Tibial artery (tissue), 4 donors: Measurements from ENCODE around the gene FAHD1.
A peak's percentile ranks its signal among the peaks of the same experiment; 100 is the strongest.

Source experiments
- DNase-seq, 2 donors: peaks; one replicate each; pipeline ENCODE4 v3.0.0-alpha.2; 2019
- H3K27ac ChIP-seq, 2 donors: fragments of 200-600 bp; sonication (generic) in 1 of 2; 1 replicate in 1 of 2; 2 replicates in 1 of 2; pipeline ENCODE4 v1.5.1; 2018 to 2019; ENCODE audit warnings: mild to moderate bottlenecking in 1 of 2
- H3K27me3 ChIP-seq, 2 donors: fragments of 200-600 bp; sonication (generic) in 1 of 2; one replicate each; pipeline versions ENCODE4 v1.5.1 to v1.6.0; 2016 to 2019
- H3K36me3 ChIP-seq, 3 donors: fragments of 200-600 bp; sonication (generic) in 2 of 3; one replicate each; pipeline ENCODE4 v1.5.1; 2016 to 2019; ENCODE audit warnings: mild to moderate bottlenecking in 2 of 3
- H3K4me1 ChIP-seq, 4 donors: fragments of 200-600 bp; sonication (generic) in 2 of 4; 1 replicate in 3 of 4; 2 replicates in 1 of 4; pipeline ENCODE4 v1.5.1; 2016 to 2019
- H3K4me3 ChIP-seq, 2 donors: fragments of 200-600 bp; sonication (generic) in 1 of 2; 1 replicate in 1 of 2; 2 replicates in 1 of 2; pipeline ENCODE4 v1.5.1; 2018 to 2019; ENCODE audit warnings: mild to moderate bottlenecking in 2 of 2
- H3K9me3 ChIP-seq, 3 donors: fragments of 200-600 bp; sonication (generic) in 1 of 3; one replicate each; pipeline ENCODE4 v1.5.1; 2016 to 2019
- intact Hi-C: fragments of 100-400 bp; cut with DNase I; formaldehyde crosslinking; loops from one replicate; pipeline ENCODE4 v1.15.0; 2023; ENCODE audit warnings: low total_unique reads
- TF ChIP-seq, protein P1 (sequence below), 2 experiments: fragments of 200-600 bp in 1 of 2; fragments of 450-650 bp in 1 of 2; IDR thresholded peaks; one replicate each; pipeline ENCODE4 v1.5.1; 2017 to 2019; ENCODE audit warnings: antibody characterized with exemption in 2 of 2, mild to moderate bottlenecking in 1 of 2, moderate library complexity in 1 of 2

Gene FAHD1

DNA sequence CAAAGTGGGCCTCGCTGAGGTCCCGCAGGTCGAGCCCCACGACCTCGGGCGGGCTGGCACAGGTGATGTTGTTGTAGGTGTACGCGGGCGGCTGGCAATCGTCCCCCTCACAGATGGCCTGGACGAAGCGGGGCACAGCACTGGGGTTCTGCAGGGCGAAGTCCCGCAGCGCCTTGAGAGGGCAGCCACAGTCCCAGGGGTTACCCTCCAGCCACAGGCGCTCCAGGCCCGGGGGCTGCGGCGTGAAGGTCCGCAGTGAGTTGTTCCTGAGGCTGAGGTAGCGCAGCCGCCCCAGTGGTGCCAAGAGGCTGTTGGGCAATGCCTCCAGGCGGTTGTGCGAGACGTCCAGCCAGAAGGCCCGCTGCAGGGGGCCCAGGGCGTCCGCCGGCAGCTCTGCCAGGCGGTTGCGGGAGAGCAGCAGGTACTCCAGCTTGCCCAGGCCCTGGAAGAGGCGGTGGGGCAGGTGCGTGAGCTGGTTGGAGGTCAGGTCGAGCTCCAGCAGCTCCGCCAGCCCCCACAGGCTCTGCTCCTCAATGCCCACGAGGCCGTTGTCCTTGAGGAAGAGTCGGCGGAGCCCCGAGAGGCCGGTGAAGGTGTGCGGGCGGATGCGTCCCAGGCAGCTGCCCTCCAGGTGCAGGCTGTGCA is 36.3 kb upstream of the FAHD1 start:
- no peaks in the 10 kb centered on the region for H3K9me3 ChIP-seq
- peak in 1 of 2 donors; percentile 59 for DNase-seq
- no peaks in the 10 kb centered on the region for H3K27me3 ChIP-seq
- peaks cover 15 to 72% (median 44%) of the 10 kb centered on the region in 3 donors for H3K36me3 ChIP-seq
- intact Hi-C loops, result no loop called here
- H3K4me3 ChIP-seq, result no peak overlapping the region
- TF ChIP-seq, protein P1, sequence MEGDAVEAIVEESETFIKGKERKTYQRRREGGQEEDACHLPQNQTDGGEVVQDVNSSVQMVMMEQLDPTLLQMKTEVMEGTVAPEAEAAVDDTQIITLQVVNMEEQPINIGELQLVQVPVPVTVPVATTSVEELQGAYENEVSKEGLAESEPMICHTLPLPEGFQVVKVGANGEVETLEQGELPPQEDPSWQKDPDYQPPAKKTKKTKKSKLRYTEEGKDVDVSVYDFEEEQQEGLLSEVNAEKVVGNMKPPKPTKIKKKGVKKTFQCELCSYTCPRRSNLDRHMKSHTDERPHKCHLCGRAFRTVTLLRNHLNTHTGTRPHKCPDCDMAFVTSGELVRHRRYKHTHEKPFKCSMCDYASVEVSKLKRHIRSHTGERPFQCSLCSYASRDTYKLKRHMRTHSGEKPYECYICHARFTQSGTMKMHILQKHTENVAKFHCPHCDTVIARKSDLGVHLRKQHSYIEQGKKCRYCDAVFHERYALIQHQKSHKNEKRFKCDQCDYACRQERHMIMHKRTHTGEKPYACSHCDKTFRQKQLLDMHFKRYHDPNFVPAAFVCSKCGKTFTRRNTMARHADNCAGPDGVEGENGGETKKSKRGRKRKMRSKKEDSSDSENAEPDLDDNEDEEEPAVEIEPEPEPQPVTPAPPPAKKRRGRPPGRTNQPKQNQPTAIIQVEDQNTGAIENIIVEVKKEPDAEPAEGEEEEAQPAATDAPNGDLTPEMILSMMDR (IDR thresholded peaks at IDR 0.05), result no peak
- H3K27ac ChIP-seq, result no peak overlapping the region
- H3K4me1 ChIP-seq, result peaks cover 0 to 27% (median 2%) of the 10 kb centered on the region in 4 donors

DNA sequence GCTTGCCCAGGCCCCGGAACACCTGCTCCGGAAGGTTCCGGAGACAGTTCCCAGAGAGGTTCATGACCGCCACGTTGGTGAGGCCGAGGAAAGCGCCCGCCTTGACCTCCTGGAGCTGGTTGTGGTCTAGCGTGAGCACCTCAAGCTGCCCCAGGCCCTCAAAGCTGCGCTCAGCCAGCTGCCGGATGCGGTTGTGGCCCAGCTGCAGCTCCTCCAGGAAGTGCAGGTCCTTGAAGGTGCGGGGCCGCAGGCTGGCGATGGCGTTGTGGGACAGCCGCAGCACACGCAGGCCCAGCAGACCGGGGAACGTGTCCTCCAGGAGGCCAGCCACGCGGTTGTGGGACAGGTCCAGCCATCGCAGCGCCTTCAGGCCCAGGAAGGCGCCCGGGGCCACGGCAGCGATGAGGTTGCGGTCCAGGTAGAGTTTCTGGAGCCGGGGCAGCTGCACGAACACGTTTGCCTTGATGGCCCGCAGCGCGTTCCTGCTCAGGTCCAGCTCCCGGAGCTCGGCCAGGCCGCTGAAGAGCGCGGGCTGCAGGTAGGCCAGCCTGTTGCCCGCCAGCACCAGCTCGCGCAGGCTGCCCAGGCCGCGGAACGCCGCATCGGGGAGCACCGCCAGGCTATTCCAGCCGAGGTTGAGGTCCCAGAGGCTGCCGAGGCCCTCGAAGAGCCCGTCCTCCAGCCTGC is 35.6 kb upstream of the FAHD1 start:
- H3K27me3 ChIP-seq, result no peaks in the 10 kb centered on the region
- H3K4me3 ChIP-seq, result no peak overlapping the region
- peaks cover 15 to 66% (median 43%) of the 10 kb centered on the region in 3 donors for H3K36me3 ChIP-seq
- no peaks in the 10 kb centered on the region for H3K9me3 ChIP-seq
- no peak overlapping the region for H3K27ac ChIP-seq
- intact Hi-C loops, result no loop called here
- H3K4me1 ChIP-seq, result peaks cover 0 to 20% (median 0%) of the 10 kb centered on the region in 4 donors
- no peak for DNase-seq
- TF ChIP-seq, protein P1 (IDR thresholded peaks at IDR 0.05), result no peak

DNA sequence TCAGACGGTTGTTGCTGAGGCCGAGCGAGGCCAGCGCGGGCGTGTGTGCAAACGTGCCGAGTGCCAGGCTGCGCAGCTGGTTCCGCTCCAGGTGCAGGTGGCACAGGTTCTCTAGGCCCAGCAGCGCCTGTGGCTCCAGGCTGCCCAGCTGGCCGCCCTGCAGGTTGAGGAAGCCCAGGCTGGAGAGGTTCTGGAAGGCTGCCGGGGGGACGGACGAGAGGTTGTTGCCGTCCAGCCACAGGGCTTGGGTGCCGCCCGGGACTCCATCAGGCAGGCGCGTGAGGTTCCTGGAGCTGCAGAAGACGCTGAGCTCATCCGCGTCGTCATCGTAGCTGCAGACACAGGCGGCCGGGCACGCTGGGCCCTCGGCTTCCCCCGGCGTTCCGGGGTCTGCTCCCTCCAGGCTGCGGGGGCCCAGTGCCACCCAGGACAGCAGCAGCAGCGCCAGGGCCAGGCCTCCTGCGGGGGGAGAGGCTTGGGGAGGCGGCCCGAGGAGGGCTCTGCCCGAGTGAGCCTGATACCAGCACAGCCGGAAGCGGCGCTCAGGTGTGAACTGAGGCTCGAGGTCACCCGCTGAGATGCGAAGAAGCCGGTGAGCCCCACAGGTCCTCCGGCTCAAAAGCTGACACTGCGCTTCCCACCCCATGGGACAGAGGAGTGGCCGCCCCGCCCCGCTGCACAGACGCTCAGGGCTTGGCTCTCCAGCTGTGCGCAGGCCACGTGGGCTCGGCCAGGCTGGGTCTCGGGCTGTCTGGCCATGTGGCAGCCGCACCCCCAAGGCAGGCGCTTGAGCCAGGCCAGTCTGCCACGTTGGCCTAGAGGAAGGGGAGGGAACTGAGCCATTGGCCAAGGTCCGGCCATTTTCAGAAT is 34.8 kb upstream of the FAHD1 start:
- no peak overlapping the region for H3K4me3 ChIP-seq
- H3K4me1 ChIP-seq, result peaks cover 0 to 13% (median 0%) of the 10 kb centered on the region in 4 donors
- H3K27ac ChIP-seq, result no peak overlapping the region
- no peaks in the 10 kb centered on the region for H3K27me3 ChIP-seq
- TF ChIP-seq, protein P1 (IDR thresholded peaks at IDR 0.05), result no peak
- intact Hi-C loops, result no loop called here
- peaks cover 7 to 58% (median 35%) of the 10 kb centered on the region in 3 donors for H3K36me3 ChIP-seq
- DNase-seq, result no peak
- no peaks in the 10 kb centered on the region for H3K9me3 ChIP-seq

DNA sequence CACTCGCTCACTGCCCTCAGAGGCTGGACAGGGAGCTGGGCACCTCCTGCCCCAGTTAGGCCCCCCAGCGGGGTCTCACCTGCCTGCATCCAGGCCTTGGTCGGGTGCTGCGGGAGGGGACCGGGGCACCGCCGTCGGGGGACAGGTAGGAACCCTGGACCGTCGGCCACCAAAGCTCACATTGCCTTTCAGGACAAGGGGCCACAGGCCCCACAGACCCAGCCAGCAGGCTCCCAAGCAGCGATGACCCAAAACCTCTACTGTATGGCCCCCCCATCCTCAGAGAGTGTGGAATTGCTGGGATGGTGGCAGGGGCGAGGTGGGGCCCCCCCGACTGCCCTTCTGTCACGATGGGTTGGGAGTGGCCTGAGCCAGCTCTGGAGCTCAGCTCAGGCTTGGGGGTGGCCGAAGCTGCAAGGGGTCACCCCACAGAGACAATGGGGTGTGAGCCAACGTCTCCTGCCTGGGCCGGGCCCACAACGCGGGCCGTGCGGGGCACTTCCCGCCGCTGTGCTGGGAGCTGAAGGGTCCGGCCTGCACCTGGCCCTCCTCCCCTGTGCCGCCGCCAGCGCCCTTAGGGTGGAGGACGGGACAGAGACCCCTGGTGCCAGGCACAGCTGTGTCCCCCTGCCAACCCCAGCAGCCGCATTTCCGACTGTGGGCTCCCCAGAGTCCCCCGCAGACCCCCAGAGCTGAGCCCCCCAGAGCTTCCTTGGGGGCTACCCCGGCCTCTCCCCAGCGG is 34.0 kb upstream of the FAHD1 start:
- intact Hi-C loops, result no loop called here
- TF ChIP-seq, protein P1 (IDR thresholded peaks at IDR 0.05), result no peak
- no peak for DNase-seq
- H3K36me3 ChIP-seq, result peaks cover 5 to 50% (median 27%) of the 10 kb centered on the region in 3 donors
- peaks cover 0 to 3% (median 0%) of the 10 kb centered on the region in 3 donors for H3K9me3 ChIP-seq
- peaks cover 0 to 9% (median 0%) of the 10 kb centered on the region in 4 donors for H3K4me1 ChIP-seq
- no peak overlapping the region for H3K27ac ChIP-seq
- H3K27me3 ChIP-seq, result no peaks in the 10 kb centered on the region
- H3K4me3 ChIP-seq, result no peak overlapping the region
